Parathyroid adenoma (tissue), 2 donors: ENCODE measurements around the gene UBP1.

ENCODE experiments used
- H2AFZ ChIP-seq: fragments of 300-600 bp; sonication (generic); one replicate; pipeline ENCODE4 v1.7.0; 2017; ENCODE audit warnings: antibody characterized with exemption, mild to moderate bottlenecking
- H3K27ac ChIP-seq: fragments of 300-600 bp; sonication (generic); one replicate; pipeline ENCODE4 v1.7.0; 2017
- H3K27me3 ChIP-seq: fragments of 300-600 bp; sonication (generic); one replicate; pipeline ENCODE4 v1.7.0; 2017; ENCODE audit warnings: low read length; ENCODE audit not compliant: control insufficient read depth, insufficient read depth
- H3K36me3 ChIP-seq: fragments of 300-600 bp; sonication (generic); one replicate; pipeline ENCODE4 v1.7.0; 2017; ENCODE audit warnings: low read length; ENCODE audit not compliant: control insufficient read depth, insufficient read depth
- H3K4me1 ChIP-seq: fragments of 300-600 bp; sonication (generic); one replicate; pipeline ENCODE4 v1.7.0; 2017; ENCODE audit warnings: control low read depth
- H3K4me2 ChIP-seq: fragments of 300-600 bp; sonication (generic); one replicate; pipeline ENCODE4 v1.7.0; 2017; ENCODE audit warnings: low read length
- H3K4me3 ChIP-seq: fragments of 300-600 bp; sonication (generic); one replicate; pipeline ENCODE4 v1.7.0; 2017; ENCODE audit warnings: low read depth, low read length
- H3K79me2 ChIP-seq: fragments of 300-600 bp; sonication (generic); one replicate; pipeline ENCODE4 v1.7.0; 2017; ENCODE audit warnings: control low read depth
- H3K9ac ChIP-seq: fragments of 300-600 bp; sonication (generic); one replicate; pipeline ENCODE4 v1.7.0; 2017; ENCODE audit warnings: mild to moderate bottlenecking
- H3K9me3 ChIP-seq: fragments of 300-600 bp; sonication (generic); one replicate; pipeline ENCODE4 v1.7.0; 2017; ENCODE audit warnings: low read length; ENCODE audit not compliant: control insufficient read depth
- TF ChIP-seq, protein P1 (sequence below): fragments of 300-600 bp; sonication (generic); IDR thresholded peaks from one replicate; pipeline ENCODE4 v1.7.0; 2017; ENCODE audit warnings: antibody characterized with exemption, mild to moderate bottlenecking
- donor health status: primary hyperparathyroidism.

UBP1 gene

DNA sequence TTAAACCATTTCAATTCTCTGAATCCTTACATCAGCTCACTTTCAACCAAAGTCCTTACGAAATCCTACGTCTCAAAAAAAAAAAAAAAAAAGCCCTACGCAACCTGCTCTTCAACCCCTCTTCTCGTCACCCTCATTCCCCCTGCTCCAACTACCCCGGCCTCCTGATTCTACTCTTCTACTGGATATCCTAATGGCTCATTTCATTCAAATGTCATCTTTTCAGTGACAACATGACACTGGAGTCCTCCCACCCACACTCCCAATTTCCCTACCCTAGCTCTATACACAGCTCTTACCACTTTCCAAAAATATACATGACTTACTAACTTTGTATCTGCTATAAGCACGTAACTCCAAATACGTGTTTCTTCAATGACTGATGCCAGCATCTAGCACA is 11.5 kb downstream of the UBP1 start:
- TF ChIP-seq, protein P1, sequence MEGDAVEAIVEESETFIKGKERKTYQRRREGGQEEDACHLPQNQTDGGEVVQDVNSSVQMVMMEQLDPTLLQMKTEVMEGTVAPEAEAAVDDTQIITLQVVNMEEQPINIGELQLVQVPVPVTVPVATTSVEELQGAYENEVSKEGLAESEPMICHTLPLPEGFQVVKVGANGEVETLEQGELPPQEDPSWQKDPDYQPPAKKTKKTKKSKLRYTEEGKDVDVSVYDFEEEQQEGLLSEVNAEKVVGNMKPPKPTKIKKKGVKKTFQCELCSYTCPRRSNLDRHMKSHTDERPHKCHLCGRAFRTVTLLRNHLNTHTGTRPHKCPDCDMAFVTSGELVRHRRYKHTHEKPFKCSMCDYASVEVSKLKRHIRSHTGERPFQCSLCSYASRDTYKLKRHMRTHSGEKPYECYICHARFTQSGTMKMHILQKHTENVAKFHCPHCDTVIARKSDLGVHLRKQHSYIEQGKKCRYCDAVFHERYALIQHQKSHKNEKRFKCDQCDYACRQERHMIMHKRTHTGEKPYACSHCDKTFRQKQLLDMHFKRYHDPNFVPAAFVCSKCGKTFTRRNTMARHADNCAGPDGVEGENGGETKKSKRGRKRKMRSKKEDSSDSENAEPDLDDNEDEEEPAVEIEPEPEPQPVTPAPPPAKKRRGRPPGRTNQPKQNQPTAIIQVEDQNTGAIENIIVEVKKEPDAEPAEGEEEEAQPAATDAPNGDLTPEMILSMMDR = no peak
- no peaks in the 10 kb centered on the region for H3K4me1 ChIP-seq

DNA sequence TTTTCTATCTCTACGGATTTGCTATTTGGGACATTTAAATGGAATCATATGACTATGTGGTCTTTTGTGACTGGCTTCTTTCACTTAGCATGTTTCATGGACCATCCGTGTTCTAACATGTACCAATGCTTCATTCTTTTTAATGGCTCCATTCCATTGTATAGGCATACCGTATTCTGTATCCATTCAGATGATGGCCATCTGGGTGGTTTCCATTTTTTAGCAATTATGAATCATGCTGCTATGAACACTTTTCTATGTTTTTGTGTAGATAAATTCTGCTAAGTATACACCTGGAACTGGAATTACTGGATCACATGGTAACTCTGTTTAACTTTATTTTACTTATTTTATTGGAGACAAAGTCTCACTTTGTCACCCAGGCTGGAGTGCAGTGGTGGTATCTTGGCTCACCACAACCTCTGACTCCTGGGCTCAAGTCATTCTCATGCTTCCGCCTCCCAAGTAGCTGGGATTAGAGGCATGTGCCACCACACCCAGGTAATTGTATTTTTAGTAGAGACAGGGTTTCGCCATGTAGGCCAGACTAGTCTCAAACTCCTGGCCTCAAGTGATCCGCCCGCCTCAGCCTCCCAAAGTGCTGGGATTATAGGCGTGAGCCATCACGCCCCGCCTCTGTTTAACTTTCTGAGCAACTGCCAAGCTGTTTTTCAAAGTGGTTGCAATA is 13.4 kb downstream of the UBP1 start:
- Histone ChIP-seq H3K9me3 (no peaks in the 10 kb centered on the region), H3K27me3 (no peaks in the 10 kb centered on the region), H3K9ac (no peak overlapping the region), H3K4me3 (no peak overlapping the region), H3K79me2 (peaks cover 28% of the 10 kb centered on the region), H3K27ac (no peak overlapping the region), H2AFZ (no peak overlapping the region), H3K4me1 (no peaks in the 10 kb centered on the region), H3K36me3 (no peaks in the 10 kb centered on the region), H3K4me2 (no peak overlapping the region)
- TF ChIP-seq, protein P1 = no peak

More for the DNA sequence above, 11.5 kb downstream of the UBP1 start:
- no peaks in the 10 kb centered on the region for H3K36me3 ChIP-seq
- no peak overlapping the region for H2AFZ ChIP-seq
- no peaks in the 10 kb centered on the region for H3K27me3 ChIP-seq
- H3K9me3 ChIP-seq = no peaks in the 10 kb centered on the region
- peaks cover 41% of the 10 kb centered on the region for H3K79me2 ChIP-seq
- no peak overlapping the region for H3K9ac ChIP-seq
- H3K4me3 ChIP-seq = no peak overlapping the region
- H3K4me2 ChIP-seq = no peak overlapping the region
- no peak overlapping the region for H3K27ac ChIP-seq

GRCh38 chr3:33426068-33426467 is 14.1 kb downstream of the UBP1 start:
- H3K4me2 ChIP-seq = no peak overlapping the region
- H2AFZ ChIP-seq = no peak overlapping the region
- H3K36me3 ChIP-seq = no peaks in the 10 kb centered on the region
- H3K4me3 ChIP-seq = no peak overlapping the region
- no peak overlapping the region for H3K27ac ChIP-seq
- no peaks in the 10 kb centered on the region for H3K9me3 ChIP-seq
- H3K9ac ChIP-seq = no peak overlapping the region
- TF ChIP-seq, protein P1 = no peak
- peaks cover 22% of the 10 kb centered on the region for H3K79me2 ChIP-seq
- H3K4me1 ChIP-seq = no peaks in the 10 kb centered on the region
- no peaks in the 10 kb centered on the region for H3K27me3 ChIP-seq

- Histone ChIP-seq H3K4me2 (no peak overlapping the region), H3K27ac (no peak overlapping the region), H3K36me3 (no peaks in the 10 kb centered on the region), H3K27me3 (no peaks in the 10 kb centered on the region), H3K9ac (no peak overlapping the region), H3K9me3 (no peaks in the 10 kb centered on the region), H3K4me1 (no peaks in the 10 kb centered on the region), H3K4me3 (no peak overlapping the region), H2AFZ (no peak overlapping the region), H3K79me2 (peaks cover 22% of the 10 kb centered on the region)
- TF ChIP-seq, protein P1 = no peak
Measured at GRCh38 chr3:33425453-33425852, 14.8 kb downstream of the UBP1 start.
